ENCODE results near the gene KLF11. TPM values are rescaled to one million over a fixed set of nuclear protein-coding genes. Genes with fewer than 3 reads are reported as not detected.

Gene KLF11
- total RNA-seq, 1 donor from 2014 or later = 66.7 TPM

GRCh38 chr2:10039658-10040410, 3.5 kb upstream of the KLF11 start:
- DNase-seq (ENCODE audit: low spot score) = no peak

- no peak for DNase-seq (ENCODE audit: low spot score)
Observed at GRCh38 chr2:10041711-10042110, 1.6 kb upstream of the KLF11 start.

GRCh38 chr2:10042301-10043161, 819 bp upstream of the KLF11 start:
- DNase-seq (ENCODE audit: low spot score) = peak; percentile 94

DNA sequence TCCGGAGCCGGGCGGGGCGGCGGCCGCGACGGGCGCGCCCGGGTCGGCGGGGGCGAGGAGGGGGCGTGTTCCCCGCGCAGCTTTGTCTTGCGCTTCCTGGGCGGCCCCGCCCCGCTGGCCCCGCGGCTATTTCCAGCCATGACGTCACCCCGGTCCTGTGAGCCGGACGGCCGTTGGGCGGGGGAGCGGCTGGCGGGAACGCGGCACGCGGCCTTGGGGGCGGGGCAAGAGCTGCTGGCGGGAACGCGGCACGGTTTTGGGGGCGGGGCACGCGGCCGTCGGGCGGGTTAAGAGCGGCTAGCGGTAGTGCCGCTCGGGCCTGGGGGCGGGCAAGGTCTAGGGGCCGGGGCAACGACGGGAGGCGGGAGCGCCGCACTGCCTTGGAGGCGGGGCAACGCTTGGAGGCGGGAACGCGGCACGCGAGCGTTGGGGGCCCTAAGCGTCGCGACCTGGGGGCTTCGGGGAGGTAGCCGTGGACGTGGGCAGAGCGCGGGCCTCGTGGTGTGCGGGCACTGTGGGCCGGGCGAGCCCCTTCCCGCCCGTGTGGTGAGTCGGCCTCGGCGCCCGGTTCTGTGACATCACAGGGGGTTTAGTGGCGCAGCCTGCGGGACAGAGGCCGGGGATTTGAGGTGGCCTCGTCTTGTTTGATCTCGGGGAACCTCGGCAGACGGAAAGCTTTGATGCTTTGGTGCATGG, 704 bp downstream of the KLF11 start:
- DNase-seq (ENCODE audit: low spot score) = peak; percentile 100

DNA sequence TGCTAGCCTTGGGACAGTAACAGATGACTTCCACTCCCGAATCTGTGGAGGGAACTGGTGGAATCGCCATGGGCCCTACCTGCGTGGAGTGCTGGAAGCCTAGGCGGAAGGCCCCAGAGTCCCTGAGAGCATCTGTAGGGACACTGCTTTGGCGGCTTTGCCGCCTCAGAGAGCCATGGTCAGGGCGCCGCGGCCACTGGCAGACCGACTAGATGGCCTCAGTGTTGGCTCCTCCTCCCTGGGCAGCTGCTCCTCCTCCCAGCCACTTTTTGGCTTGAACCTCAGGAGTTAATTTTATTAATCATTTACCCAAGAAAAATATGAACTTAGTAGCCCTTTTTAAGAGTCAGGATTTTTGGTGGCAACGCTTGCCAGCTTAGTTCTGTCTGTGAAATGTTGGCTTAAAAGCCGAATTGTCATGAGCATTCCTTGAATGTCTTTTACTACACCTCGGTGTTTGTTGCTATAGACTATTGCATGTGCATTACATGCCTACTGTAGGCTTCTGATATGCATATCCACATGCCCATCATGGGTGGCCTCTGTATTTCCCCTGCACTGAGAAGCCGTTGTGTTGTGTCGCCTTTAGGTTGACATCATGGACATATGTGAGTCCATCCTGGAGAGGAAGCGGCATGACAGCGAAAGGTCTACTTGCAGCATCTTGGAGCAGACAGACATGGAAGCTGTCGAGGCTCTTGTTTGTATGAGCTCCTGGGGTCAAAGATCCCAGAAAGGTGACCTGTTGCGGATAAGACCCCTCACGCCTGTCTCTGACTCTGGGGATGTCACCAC, 2.4 kb downstream of the KLF11 start:
- no peak for DNase-seq (ENCODE audit: low spot score)

- no peak for DNase-seq (ENCODE audit: low spot score)
Observed at GRCh38 chr2:10046931-10047330, 3.6 kb downstream of the KLF11 start.

DNA sequence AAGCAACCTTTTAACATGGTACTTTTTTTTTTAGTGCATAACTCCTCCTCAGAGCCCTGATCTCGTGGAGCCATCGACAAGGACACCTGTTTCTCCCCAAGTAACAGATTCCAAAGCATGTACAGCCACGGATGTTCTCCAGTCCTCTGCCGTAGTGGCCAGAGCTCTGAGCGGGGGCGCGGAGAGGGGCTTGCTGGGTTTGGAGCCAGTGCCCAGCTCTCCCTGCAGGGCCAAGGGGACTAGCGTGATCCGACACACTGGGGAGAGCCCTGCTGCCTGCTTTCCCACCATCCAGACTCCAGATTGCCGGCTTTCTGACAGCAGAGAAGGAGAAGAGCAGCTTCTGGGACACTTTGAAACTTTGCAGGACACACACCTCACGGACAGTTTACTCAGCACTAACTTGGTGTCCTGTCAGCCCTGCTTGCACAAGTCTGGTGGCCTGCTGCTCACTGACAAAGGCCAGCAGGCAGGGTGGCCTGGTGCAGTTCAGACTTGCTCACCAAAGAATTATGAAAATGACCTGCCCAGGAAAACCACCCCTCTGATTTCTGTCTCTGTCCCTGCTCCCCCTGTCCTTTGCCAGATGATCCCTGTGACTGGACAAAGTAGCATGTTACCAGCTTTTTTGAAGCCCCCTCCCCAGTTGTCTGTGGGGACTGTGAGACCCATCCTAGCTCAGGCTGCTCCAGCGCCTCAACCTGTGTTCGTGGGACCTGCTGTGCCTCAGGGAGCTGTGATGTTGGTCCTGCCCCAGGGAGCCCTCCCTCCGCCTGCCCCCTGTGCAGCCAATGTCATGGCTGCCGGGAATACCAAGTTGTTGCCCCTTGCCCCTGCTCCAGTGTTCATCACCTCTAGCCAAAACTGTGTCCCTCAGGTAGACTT, 4.5 kb downstream of the KLF11 start:
- no peak for DNase-seq (ENCODE audit: low spot score)

DNA sequence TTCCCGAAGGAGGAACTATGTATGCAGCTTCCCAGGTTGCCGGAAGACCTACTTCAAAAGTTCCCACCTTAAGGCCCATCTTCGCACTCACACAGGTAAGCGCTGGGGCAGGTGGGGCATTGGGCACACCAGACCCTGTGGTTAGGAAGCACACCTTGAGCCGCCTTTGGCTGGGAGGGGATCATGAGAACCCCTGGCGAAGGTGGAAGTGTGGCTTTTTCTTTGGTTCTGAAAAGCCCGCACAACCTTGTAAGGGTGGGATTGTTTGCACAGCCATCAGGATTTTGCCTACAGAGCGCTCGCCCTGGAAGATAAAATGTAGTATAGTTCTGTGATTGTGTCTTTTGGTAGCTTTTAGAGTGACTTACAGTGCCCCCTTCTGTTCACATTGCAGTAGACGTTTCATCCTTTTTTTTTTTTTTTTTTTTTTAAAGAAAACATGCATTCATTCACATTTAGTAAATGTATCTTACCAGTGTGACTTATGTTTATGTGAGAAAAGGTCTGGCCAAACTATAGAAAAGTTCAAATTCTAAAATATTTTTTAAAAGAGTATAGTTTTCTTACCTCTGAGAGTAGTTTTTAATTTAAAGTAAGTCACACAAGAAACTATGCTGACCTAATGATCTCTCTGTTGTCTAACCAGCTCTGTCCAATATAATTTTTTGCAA, 5.3 kb downstream of the KLF11 start:
- no peak for DNase-seq (ENCODE audit: low spot score)

DNA sequence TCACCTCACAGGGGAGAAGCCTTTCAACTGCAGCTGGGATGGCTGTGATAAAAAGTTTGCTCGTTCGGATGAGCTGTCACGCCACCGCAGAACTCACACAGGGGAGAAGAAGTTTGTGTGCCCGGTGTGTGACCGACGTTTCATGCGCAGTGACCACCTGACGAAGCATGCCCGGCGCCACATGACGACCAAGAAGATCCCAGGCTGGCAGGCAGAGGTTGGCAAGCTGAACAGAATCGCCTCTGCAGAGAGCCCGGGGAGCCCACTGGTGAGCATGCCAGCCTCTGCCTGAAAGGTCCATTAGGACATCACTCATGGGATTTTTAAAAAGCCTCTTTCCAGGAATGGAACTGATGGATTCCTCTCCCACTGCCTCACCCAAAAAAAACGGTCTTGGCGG, 8.9 kb downstream of the KLF11 start:
- no peak for DNase-seq (ENCODE audit: low spot score)

- DNase-seq (ENCODE audit: low spot score) = no peak
Observed at GRCh38 chr2:10053351-10053750, 10.0 kb downstream of the KLF11 start.

- no peak for DNase-seq (ENCODE audit: low spot score)
Observed at GRCh38 chr2:10054424-10054823, 11.1 kb downstream of the KLF11 start.

DNA sequence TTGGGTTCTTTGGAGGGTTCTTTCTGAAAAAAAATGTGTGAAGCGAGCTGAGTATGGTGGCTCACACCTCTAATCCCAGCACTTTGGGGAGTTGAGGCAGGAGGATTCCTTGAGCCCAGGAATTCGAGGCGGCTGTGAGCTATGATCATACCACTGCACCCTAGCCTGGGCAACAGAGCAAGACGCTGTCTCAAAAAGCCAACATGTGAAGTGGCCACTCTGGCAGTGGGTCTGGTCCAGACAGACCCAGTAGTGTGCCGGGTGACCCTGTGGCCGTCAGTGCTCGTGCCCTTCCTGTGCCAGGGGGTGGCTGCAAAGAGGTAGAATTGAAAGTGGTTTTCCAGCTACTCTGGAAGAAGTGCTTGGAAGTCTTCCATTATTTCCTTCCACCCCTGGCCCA, 11.6 kb downstream of the KLF11 start:
- no peak for DNase-seq (ENCODE audit: low spot score)

- no peak for DNase-seq (ENCODE audit: low spot score)
Observed at GRCh38 chr2:10056439-10056838, 13.1 kb downstream of the KLF11 start.

GRCh38 chr2:10057231-10058107, 14.1 kb downstream of the KLF11 start:
- no peak for DNase-seq (ENCODE audit: low spot score)

GRCh38 chr2:10058251-10059015, 15.1 kb downstream of the KLF11 start:
- no peak for DNase-seq (ENCODE audit: low spot score)

DNA sequence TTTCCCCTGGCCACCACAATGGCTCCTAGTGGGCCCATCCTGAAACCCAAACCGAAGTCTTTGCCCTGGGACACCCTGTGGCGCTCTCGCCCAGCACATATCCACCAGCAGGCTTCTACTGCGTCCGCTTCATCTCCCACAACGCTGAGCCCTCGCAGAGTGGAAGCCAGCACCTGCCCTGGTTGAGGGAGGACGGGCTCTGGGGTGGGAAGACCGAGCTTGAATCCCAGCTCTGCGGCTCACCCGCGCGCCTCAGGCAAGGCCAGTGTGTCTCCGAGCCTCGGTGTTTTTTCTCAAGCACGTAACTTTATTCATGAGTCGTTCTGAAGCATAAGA, 15.6 kb downstream of the KLF11 start:
- DNase-seq (ENCODE audit: low spot score) = no peak

DNA sequence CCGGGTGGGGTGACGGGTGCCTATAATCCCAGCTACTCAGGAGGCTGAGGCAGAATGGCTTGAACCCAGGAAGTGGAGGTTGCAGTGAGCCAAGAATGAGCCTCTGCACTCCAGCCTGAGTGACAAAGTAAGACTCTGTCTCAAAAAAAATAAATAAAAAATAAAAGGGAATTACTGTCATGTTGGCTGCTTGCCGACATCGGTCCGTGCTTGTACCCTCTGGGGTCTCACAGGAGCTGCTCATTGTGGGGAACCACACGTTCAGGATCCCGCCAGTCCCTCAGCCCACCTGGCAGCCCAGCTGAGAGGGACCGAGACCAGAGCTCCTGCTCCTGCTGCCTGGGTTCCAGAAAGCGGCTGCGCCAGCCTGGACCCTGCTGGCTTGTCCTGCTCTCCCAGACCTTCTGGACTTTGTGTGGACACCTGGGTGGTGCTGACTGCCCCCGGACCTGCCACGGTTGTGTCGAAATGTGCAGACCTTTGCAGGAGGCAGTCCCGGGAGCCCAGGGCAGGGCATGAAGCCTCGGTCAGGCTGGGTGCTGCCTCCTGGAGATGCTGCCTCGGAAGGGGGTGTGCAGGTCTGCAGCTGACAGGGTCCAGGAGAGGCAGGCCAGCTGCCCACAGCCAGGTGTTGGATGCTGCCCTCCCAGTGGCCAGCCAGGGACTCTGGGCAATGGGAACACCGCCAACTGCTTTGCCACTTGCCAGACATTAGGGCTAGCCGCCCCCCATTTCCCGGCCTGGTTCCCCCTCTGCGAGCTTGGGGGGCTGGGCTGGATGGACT, 16.4 kb downstream of the KLF11 start:
- no peak for DNase-seq (ENCODE audit: low spot score)
